HFFc6 (cell line): ENCODE measurements around the gene RHCE. TPM values are rescaled to one million over a fixed set of nuclear protein-coding genes. Genes with fewer than 3 reads are reported as not detected.
A peak's percentile ranks its signal among the peaks of the same experiment; 100 is the strongest.
"Not testable (repeated sequence)": the region's sequence is repeated elsewhere in the genome, so short reads cannot be mapped to it uniquely, and the experiment has no call there.

Experiments used
- DNase-seq: peaks from one replicate; pipeline ENCODE4 v3.0.0-alpha.2; 2018
- H3K27ac Mint-ChIP-seq: 2 replicates; pipeline ENCODE4 v1.8.0; 2020; ENCODE audit warnings: mild to moderate bottlenecking, mixed read lengths
- H3K27me3 Mint-ChIP-seq: 2 replicates; pipeline ENCODE4 v1.8.0; 2021; ENCODE audit warnings: mild to moderate bottlenecking, moderate library complexity, mixed read lengths; ENCODE audit not compliant: insufficient read depth
- H3K36me3 Mint-ChIP-seq: 2 replicates; pipeline ENCODE4 v1.8.0; 2021; ENCODE audit warnings: low read depth, mixed read lengths
- H3K4me1 Mint-ChIP-seq: 2 replicates; pipeline ENCODE4 v1.8.0; 2020; ENCODE audit warnings: low read depth, mixed read lengths
- H3K4me3 Mint-ChIP-seq: 2 replicates; pipeline ENCODE4 v1.8.0; 2020; ENCODE audit warnings: mild to moderate bottlenecking, moderate library complexity, mixed read lengths
- H3K9me3 Mint-ChIP-seq: 2 replicates; pipeline ENCODE4 v1.8.0; 2020; ENCODE audit warnings: mild to moderate bottlenecking, mixed read lengths
- total RNA-seq, 6 experiments: library from RNA; stranded (reverse); fragmentation: NEBNext Ultra II Directional; extraction: Animal tissue kit (Norgen Biotek cat#: 25700); gene quantifications; 2 replicates in 1 of 6; 3 replicates in 5 of 6; pipeline ENCODE4 v1.2.3, GENCODE V29; 2021
- TF ChIP-seq, protein P1 (sequence below): fragments of 200-600 bp; sonication (generic); IDR thresholded peaks from 2 replicates; pipeline ENCODE4 v1.5.0; 2021; ENCODE audit warnings: antibody characterized with exemption, mild to moderate bottlenecking

Gene RHCE
- total RNA-seq, 6 experiments from 2014 or later, result 0.45 to 1.2 (median 0.54) TPM

DNA sequence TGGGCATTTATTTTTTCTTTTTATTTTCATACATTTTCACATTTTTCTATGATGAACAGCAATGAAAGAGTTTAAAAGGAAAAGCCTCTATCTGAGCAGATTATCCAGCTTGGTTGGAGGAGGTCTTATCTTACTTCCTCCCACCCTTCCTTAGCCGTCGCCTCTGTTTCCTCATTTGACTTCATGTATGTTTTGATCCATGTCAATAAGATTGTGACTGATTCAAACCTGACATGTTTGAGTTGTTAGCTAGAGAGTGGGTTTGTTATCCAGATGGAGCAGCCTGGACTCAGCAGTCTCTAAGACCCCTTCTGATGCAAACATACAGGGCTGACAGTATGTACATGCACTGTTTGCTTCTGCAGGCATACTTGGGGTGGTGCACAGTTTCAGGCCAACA lies 41.2 kb upstream of the RHCE start:
- TF ChIP-seq, protein P1, sequence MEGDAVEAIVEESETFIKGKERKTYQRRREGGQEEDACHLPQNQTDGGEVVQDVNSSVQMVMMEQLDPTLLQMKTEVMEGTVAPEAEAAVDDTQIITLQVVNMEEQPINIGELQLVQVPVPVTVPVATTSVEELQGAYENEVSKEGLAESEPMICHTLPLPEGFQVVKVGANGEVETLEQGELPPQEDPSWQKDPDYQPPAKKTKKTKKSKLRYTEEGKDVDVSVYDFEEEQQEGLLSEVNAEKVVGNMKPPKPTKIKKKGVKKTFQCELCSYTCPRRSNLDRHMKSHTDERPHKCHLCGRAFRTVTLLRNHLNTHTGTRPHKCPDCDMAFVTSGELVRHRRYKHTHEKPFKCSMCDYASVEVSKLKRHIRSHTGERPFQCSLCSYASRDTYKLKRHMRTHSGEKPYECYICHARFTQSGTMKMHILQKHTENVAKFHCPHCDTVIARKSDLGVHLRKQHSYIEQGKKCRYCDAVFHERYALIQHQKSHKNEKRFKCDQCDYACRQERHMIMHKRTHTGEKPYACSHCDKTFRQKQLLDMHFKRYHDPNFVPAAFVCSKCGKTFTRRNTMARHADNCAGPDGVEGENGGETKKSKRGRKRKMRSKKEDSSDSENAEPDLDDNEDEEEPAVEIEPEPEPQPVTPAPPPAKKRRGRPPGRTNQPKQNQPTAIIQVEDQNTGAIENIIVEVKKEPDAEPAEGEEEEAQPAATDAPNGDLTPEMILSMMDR, result no peak
- no peaks in the 10 kb centered on the region for H3K27me3 Mint-ChIP-seq
- no peak overlapping the region for H3K4me3 Mint-ChIP-seq
- H3K9me3 Mint-ChIP-seq, result no peaks in the 10 kb centered on the region
- no peak overlapping the region for H3K27ac Mint-ChIP-seq
- no peak for DNase-seq
- peaks cover 26% of the 10 kb centered on the region for H3K36me3 Mint-ChIP-seq
- H3K4me1 Mint-ChIP-seq, result peaks cover 12% of the 10 kb centered on the region

GRCh38 chr1:25460816-25461215 lies 40.2 kb upstream of the RHCE start:
- H3K36me3 Mint-ChIP-seq, result peaks cover 26% of the 10 kb centered on the region
- not testable (repeated sequence) for H3K27ac Mint-ChIP-seq, H3K4me3 Mint-ChIP-seq, DNase-seq, H3K27me3 Mint-ChIP-seq, H3K9me3 Mint-ChIP-seq
- H3K4me1 Mint-ChIP-seq, result peaks cover 12% of the 10 kb centered on the region

DNA sequence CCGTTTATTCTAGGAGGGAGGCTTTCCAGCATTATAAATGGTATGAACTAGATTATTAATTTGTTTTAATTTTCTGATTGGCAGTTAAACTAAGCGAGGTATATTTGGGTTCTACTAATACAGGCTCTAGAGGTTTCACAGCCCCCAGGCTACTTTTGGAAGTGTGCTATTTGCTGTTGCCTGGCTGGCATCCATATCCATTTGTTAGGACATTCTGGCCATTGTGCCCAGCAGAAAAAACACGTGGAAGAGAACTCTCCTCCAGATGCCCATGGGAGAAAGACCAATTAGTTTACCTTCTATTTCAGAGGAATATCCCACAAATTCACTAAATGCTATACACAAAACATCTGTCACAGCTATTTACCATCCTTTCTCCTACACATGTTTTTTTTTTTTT lies 39.4 kb upstream of the RHCE start:
- Mint-ChIP-seq H3K9me3 (no peaks in the 10 kb centered on the region), H3K27ac (no peak overlapping the region), H3K36me3 (peaks cover 26% of the 10 kb centered on the region), H3K27me3 (no peaks in the 10 kb centered on the region), H3K4me3 (no peak overlapping the region), H3K4me1 (peaks cover 12% of the 10 kb centered on the region)
- no peak for DNase-seq
- TF ChIP-seq, protein P1, result no peak

DNA sequence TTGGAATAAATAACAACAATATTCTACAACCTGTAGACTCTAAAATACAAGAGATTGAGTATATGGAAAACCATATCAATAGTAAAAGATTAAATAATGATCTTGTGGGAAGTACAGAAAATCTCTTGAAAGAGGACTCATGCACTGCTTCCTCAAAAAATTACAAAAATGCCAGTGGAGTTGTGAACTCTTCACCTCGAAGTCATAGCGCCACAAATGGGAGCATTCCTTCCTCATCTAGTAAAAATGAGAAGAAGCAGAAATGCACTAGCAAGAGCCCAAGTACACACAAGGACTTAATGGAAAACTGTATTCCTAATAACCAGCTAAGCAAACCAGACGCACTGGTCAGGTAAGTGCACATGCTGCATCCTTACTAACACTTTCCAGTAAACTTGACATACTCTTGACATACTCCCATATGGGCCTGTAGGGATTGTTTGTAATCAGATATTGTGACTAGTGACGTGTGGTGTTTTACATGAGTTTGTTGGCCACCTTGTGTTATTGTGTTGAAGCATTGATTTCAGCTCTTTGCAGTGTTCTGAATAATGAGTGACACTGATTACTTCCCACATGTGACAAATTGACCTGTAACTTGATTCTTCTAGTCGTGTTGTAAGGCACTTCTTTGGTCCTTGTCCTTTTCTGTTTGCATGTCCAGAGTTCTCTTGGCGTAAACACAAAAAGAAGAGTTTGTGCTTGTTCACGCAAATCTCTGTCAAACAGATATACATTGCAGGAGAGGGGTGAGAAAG lies 38.1 kb upstream of the RHCE start:
- TF ChIP-seq, protein P1, result no peak
- Mint-ChIP-seq H3K27me3 (no peaks in the 10 kb centered on the region), H3K4me3 (no peak overlapping the region), H3K4me1 (peaks cover 12% of the 10 kb centered on the region), H3K36me3 (peaks cover 26% of the 10 kb centered on the region), H3K9me3 (no peaks in the 10 kb centered on the region), H3K27ac (peak overlapping the region; percentile 13; the same call in 1 of the 2 replicates)
- peak; percentile 44 for DNase-seq

DNA sequence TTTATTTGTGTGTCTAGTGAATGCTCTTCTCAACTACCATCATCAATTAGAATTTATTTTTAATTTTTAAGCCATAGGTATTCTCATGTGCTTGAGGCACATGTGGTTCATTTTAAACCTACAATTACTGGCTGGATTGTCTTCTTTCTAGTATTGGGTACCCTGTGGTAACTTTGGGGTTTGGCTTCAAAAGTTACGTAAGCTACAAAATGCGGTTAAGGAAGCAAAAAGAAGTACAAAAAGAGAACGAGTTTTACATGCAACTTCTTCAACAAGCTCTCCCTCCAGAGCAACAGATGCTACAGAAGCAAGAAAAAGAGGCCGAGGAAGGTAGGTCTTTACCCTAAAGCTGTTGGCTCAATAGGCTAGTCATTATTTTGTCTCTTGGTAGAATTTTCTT lies 35.9 kb upstream of the RHCE start:
- Mint-ChIP-seq H3K9me3 (no peaks in the 10 kb centered on the region), H3K27me3 (no peaks in the 10 kb centered on the region), H3K4me3 (no peak overlapping the region), H3K4me1 (peaks cover 12% of the 10 kb centered on the region), H3K36me3 (peaks cover 26% of the 10 kb centered on the region), H3K27ac (no peak overlapping the region)
- no peak for DNase-seq
- TF ChIP-seq, protein P1, result no peak

DNA sequence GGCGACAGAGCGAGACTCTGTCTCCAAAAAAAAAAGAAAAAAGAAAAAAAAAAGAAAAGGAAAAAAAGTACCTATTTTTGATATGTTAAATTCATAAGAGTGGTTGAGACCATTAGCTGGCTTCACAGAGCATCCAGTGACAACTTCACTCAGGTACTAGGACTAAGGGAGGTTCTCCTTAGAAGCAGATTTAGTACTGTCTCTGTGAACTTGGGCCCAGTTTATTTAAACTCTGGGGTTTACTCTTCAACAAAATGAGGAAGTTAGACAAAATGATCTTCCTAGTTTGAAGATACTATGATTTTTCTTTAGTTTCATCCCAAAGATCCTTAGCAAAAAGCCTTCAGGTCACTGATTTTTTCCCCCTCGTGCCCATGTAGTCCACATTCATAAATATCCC lies 31.3 kb upstream of the RHCE start:
- TF ChIP-seq, protein P1, result no peak
- H3K4me1 Mint-ChIP-seq, result peaks cover 7% of the 10 kb centered on the region
- no peaks in the 10 kb centered on the region for H3K9me3 Mint-ChIP-seq
- H3K27ac Mint-ChIP-seq, result no peak overlapping the region
- no peak overlapping the region for H3K4me3 Mint-ChIP-seq
- H3K36me3 Mint-ChIP-seq, result peaks cover 5% of the 10 kb centered on the region; the same call in 1 of the 2 replicates
- DNase-seq, result no peak
- no peaks in the 10 kb centered on the region for H3K27me3 Mint-ChIP-seq
